HG03442 (cell line): ENCODE measurements around the gene CD72.
"Not testable (repeated sequence)": the region's sequence is repeated elsewhere in the genome, so short reads cannot be mapped to it uniquely, and the experiment has no call there.

Experiments used
- ATAC-seq: cut with Tn5 transposase; IDR thresholded peaks from one replicate; pipeline ENCODE4 v1.9.1; 2021; ENCODE audit warnings: mild to moderate bottlenecking, moderate library complexity; ENCODE audit not compliant: unreplicated experiment

Gene CD72

GRCh38 chr9:35650341-35651158, 32.3 kb upstream of the CD72 start, which contains the start of gene SIT1:
Gene SIT1 (minus strand): TSS chr9:35650931. CDS start chr9:35650853, 78 bp downstream.
- ATAC-seq: no peak

GRCh38 chr9:35649431-35650340, 31.5 kb upstream of the CD72 start:
- ATAC-seq: no peak

- ATAC-seq: peak; percentile 84
Observed at GRCh38 chr9:35646533-35647265, 28.5 kb upstream of the CD72 start.

GRCh38 chr9:35646153-35646532, 27.9 kb upstream of the CD72 start:
- ATAC-seq: no peak

GRCh38 chr9:35645736-35646135, 27.5 kb upstream of the CD72 start:
- not testable (repeated sequence) for ATAC-seq

- ATAC-seq: no peak
Observed at GRCh38 chr9:35643046-35643445, 24.8 kb upstream of the CD72 start.

GRCh38 chr9:35641478-35641877, 23.3 kb upstream of the CD72 start:
- ATAC-seq: not testable (repeated sequence)

GRCh38 chr9:35640431-35640830, 22.2 kb upstream of the CD72 start:
- ATAC-seq: not testable (repeated sequence)

GRCh38 chr9:35639631-35640030, 21.4 kb upstream of the CD72 start:
- no peak for ATAC-seq

- ATAC-seq: not testable (repeated sequence)
Observed at GRCh38 chr9:35639225-35639624, 21.0 kb upstream of the CD72 start.

GRCh38 chr9:35638751-35639150, 20.5 kb upstream of the CD72 start:
- ATAC-seq: not testable (repeated sequence)

- not testable (repeated sequence) for ATAC-seq
Observed at GRCh38 chr9:35637427-35637955, 19.3 kb upstream of the CD72 start.

- ATAC-seq: not testable (repeated sequence)
Observed at GRCh38 chr9:35636877-35637246, 18.6 kb upstream of the CD72 start.

GRCh38 chr9:35636135-35636876, 18.1 kb upstream of the CD72 start:
- no peak for ATAC-seq

- no peak for ATAC-seq
Observed at GRCh38 chr9:35635730-35636129, 17.5 kb upstream of the CD72 start.

GRCh38 chr9:35629597-35629996, 11.4 kb upstream of the CD72 start:
- ATAC-seq: no peak

GRCh38 chr9:35628389-35628991, 10.3 kb upstream of the CD72 start:
- ATAC-seq: no peak

- no peak for ATAC-seq
Observed at GRCh38 chr9:35627575-35627974, 9.4 kb upstream of the CD72 start.

- peak; percentile 43 for ATAC-seq
Observed at GRCh38 chr9:35619800-35620158, 1.6 kb upstream of the CD72 start.
